NB4 (cell line): ENCODE results near the gene TACC3.

Experiments used
- TF ChIP-seq, protein P1 (sequence below): IDR thresholded peaks from one replicate; pipeline ENCODE4 v1.5.1; 2012; ENCODE audit warnings: low read depth, low read length
- TF ChIP-seq, protein P2 (sequence below): IDR thresholded peaks from 2 replicates; pipeline ENCODE4 v1.6.1; 2011; ENCODE audit warnings: low read depth, low read length

DNA sequence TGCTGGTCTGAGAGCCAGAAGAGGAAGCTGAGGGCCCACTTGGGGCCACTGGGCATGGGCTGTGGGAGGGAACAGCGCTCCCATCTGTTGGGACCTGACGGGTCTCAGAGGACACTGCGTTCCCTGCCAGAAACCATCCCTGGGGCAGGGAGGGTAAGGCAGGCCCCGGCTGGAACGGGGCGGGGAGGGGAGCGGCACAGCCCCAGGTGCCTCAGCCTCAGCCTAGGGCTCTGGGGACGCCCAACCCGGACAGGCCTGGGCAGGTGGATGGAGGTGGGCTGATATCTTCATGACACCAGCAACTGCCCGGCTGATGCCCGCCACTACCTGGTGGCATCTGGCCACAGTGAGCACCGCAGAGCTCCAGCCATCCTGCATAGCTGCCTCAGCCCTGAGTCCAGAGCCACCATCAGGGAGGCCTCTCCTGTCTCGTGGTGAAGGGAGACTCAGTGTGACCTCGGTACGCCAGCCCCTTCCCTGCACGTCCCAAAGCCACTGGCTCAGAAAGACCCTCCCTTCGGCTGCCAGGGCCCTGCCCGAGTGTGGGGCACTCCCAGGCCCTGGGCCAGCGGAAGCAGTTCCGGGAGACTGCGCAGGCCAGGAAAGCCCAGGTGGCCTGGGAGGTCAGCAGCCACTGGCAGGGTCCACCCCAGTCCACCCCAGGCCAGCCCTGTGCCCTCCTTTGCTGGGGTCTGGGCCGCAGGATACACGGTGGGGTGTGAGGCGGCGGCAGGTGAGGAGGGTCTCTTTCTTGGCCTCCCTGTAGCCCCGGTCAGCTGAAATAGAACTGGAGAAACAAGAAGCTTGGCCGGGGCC lies 37.2 kb downstream of the TACC3 start:
- TF ChIP-seq, protein P1, sequence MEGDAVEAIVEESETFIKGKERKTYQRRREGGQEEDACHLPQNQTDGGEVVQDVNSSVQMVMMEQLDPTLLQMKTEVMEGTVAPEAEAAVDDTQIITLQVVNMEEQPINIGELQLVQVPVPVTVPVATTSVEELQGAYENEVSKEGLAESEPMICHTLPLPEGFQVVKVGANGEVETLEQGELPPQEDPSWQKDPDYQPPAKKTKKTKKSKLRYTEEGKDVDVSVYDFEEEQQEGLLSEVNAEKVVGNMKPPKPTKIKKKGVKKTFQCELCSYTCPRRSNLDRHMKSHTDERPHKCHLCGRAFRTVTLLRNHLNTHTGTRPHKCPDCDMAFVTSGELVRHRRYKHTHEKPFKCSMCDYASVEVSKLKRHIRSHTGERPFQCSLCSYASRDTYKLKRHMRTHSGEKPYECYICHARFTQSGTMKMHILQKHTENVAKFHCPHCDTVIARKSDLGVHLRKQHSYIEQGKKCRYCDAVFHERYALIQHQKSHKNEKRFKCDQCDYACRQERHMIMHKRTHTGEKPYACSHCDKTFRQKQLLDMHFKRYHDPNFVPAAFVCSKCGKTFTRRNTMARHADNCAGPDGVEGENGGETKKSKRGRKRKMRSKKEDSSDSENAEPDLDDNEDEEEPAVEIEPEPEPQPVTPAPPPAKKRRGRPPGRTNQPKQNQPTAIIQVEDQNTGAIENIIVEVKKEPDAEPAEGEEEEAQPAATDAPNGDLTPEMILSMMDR, result no peak
- TF ChIP-seq, protein P2, sequence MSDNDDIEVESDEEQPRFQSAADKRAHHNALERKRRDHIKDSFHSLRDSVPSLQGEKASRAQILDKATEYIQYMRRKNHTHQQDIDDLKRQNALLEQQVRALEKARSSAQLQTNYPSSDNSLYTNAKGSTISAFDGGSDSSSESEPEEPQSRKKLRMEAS, result no peak
